GM12878 (cell line): ENCODE data around the gene TCL1B. TPM values are rescaled to one million over a fixed set of nuclear protein-coding genes. Genes with fewer than 3 reads are reported as not detected.

Source experiments
- ATAC-seq: fragments of 200-7000 bp; cut with Tn5 transposase; 3 replicates; pipeline ENCODE4 v1.9.1; 2020; ENCODE audit warnings: mild to moderate bottlenecking, moderate library complexity
- BruUV-seq: library from RNA; stranded (reverse); fragments of 400-500 nt; replicated peaks from 2 replicates; lab custom pipeline; 2021; lab: Mats Ljungman, UMichigan
- CTCF ChIA-PET: fragments of 300-600 bp; sonication (Branson Sonifier 250); formaldehyde crosslinking; extraction: SDS; loops from one replicate; lab custom pipeline; 2021; ENCODE audit warnings: inconsistent platforms; lab: Yijun Ruan, JAX
- POLR2A ChIA-PET: fragments of 350-600 bp; formaldehyde crosslinking; extraction: SDS; loops from one replicate; lab custom pipeline; 2021; ENCODE audit warnings: inconsistent platforms; lab: Charles Lee
- RAD21 ChIA-PET: fragments of 300-600 bp; sonication (Branson Sonifier 250); formaldehyde crosslinking; loops from one replicate; lab custom pipeline; 2023; ENCODE audit warnings: antibody characterized with exemption; ENCODE audit not compliant: unreplicated experiment; lab: Charles Lee
- SMC1A ChIA-PET: fragments of 300-600 bp; sonication (Branson Sonifier 250); formaldehyde crosslinking; loops from one replicate; lab custom pipeline; 2023; ENCODE audit not compliant: unreplicated experiment, uncharacterized antibody; lab: Charles Lee
- DNase-seq: peaks from one replicate; pipeline ENCODE4 v3.0.0-alpha.2; 2011; ENCODE audit warnings: low read depth, low spot score
- FAIRE-seq: peaks from 3 replicates; lab custom pipeline; 2011; peaks lifted over from hg19 to GRCh38; lab: Jason Lieb, UNC
- H2AFZ ChIP-seq: 2 replicates; pipeline ENCODE4 v1.6.0; 2011; ENCODE audit warnings: low read depth, low read length, control low read depth; ENCODE audit not compliant: control insufficient read depth
- H3K27ac ChIP-seq: 2 replicates; pipeline ENCODE4 v1.5.1; 2011; ENCODE audit warnings: control low read depth; ENCODE audit not compliant: control insufficient read depth, insufficient read depth
- H3K27me3 ChIP-seq, 2 experiments: replicated peaks in 1 of 2; 2 replicates each; pipeline versions ENCODE4 v1.6.0 to v1.6.1; 2011; ENCODE audit warnings: low read length in 1 of 2; ENCODE audit not compliant: control insufficient read depth in 2 of 2, insufficient read depth in 2 of 2
- H3K36me3 ChIP-seq, 2 experiments: 2 replicates each; pipeline ENCODE4 v1.5.1; 2011; ENCODE audit warnings: low read length in 1 of 2; ENCODE audit not compliant: control insufficient read depth in 2 of 2, insufficient read depth in 2 of 2
- H3K4me1 ChIP-seq: 2 replicates; pipeline ENCODE4 v1.6.1; 2011; ENCODE audit warnings: mild to moderate bottlenecking, low read length, moderate library complexity, mixed read lengths; ENCODE audit not compliant: control insufficient read depth, insufficient read depth
- H3K4me2 ChIP-seq: 2 replicates; pipeline ENCODE4 v1.6.0; 2011; ENCODE audit warnings: control low read depth; ENCODE audit not compliant: control insufficient read depth, insufficient read depth
- H3K4me3 ChIP-seq: fragments of 200-600 bp; sonication (generic); 2 replicates; pipeline ENCODE4 v1.5.1; 2016
- H3K79me2 ChIP-seq: 2 replicates; pipeline ENCODE4 v1.6.0; 2011; ENCODE audit warnings: low read length; ENCODE audit not compliant: control insufficient read depth, insufficient read depth
- H3K9ac ChIP-seq: 2 replicates; pipeline ENCODE4 v1.8.0; 2011; ENCODE audit warnings: low read length, control low read depth, mixed read lengths; ENCODE audit not compliant: control insufficient read depth, insufficient read depth
- H3K9me3 ChIP-seq: replicated peaks from 3 replicates; pipeline ENCODE4 v1.5.1; 2011; ENCODE audit warnings: mild to moderate bottlenecking, low read length; ENCODE audit not compliant: control insufficient read depth, insufficient read depth
- H4K20me1 ChIP-seq: 2 replicates; pipeline ENCODE4 v1.6.0; 2011; ENCODE audit not compliant: control insufficient read depth, insufficient read depth
- BRCA1 ChIP-seq: IDR thresholded peaks from 2 replicates; pipeline ENCODE4 v1.6.1; 2011; ENCODE audit warnings: low read depth, low read length, improper control_type of control experiment
- MTA2 ChIP-seq: fragments of 450-650 bp; IDR thresholded peaks from 2 replicates; pipeline ENCODE4 v1.6.1; 2016; ENCODE audit warnings: low read depth, mild to moderate bottlenecking, moderate library complexity
- POU2F2 ChIP-seq: IDR thresholded peaks from 3 replicates; pipeline ENCODE4 v1.6.1; 2011; ENCODE audit warnings: low read depth, mild to moderate bottlenecking, low read length, borderline replicate concordance
- RAD51 ChIP-seq: fragments of 450-650 bp; IDR thresholded peaks from 2 replicates; pipeline ENCODE4 v1.6.1; 2016; ENCODE audit warnings: moderate library complexity, mild to moderate bottlenecking, inconsistent platforms
- RELA ChIP-seq: fragments of 450-650 bp; IDR thresholded peaks from 2 replicates; pipeline ENCODE4 v1.8.0; 2014; ENCODE audit warnings: borderline replicate concordance; ENCODE audit not compliant: partially characterized antibody
- SIN3A ChIP-seq: IDR thresholded peaks from 2 replicates; pipeline ENCODE4 v1.6.1; 2012; ENCODE audit warnings: low read depth, low read length, improper control_type of control experiment
- SUPT20H ChIP-seq: IDR thresholded peaks from 2 replicates; pipeline ENCODE4 v1.6.1; 2011; ENCODE audit warnings: low read depth, mild to moderate bottlenecking, low read length, moderate library complexity, borderline replicate concordance; ENCODE audit not compliant: control insufficient read depth
- SUZ12 ChIP-seq: fragments of 200-600 bp; sonication (generic); IDR thresholded peaks from one replicate; pipeline ENCODE4 v1.6.1; 2018; ENCODE audit warnings: antibody characterized with exemption, mild to moderate bottlenecking; ENCODE audit not compliant: unreplicated experiment
- TCF7 ChIP-seq: IDR thresholded peaks from 2 replicates; pipeline ENCODE4 v1.6.1; 2014; ENCODE audit warnings: antibody characterized with exemption, borderline replicate concordance
- ZBTB11 ChIP-seq: fragments of 450-650 bp; formaldehyde crosslinking; IDR thresholded peaks from 2 replicates; pipeline ENCODE4 v1.5.0; 2022; ENCODE audit warnings: mild to moderate bottlenecking, missing genetic modification characterization
- ZNF24 ChIP-seq: fragments of 450-650 bp; IDR thresholded peaks from 2 replicates; pipeline ENCODE4 v1.6.1; 2017; ENCODE audit warnings: antibody characterized with exemption, mild to moderate bottlenecking
- ZNF274 ChIP-seq: IDR thresholded peaks from one replicate; pipeline ENCODE4 v1.8.0; 2011; ENCODE audit not compliant: insufficient read length, insufficient read depth
- WGBS: methylation state at CpG from one replicate; pipeline ENCODE4 v1.1.6; 2016; ENCODE audit warnings: low lambda C conversion rate; ENCODE audit not compliant: insufficient replicate concordance, insufficient coverage; ENCODE audit errors: missing lambda C conversion rate; 5-methylcytosine and 5-hydroxymethylcytosine counted together
- in situ Hi-C: fragments of 300-500 bp; cut with MboI; formaldehyde crosslinking; loops from 9 replicates; pipeline ENCODE4 v1.14.3; 2018; ENCODE audit warnings: mixed read lengths
- intact Hi-C: fragments of 100-400 bp; cut with micrococcal nuclease; formaldehyde crosslinking; loops from one replicate; pipeline ENCODE4 v1.14.2; 2022; ENCODE audit not compliant: unreplicated experiment
- polyA plus RNA-seq, 11 experiments: library from polyadenylated mRNA; depleted of rRNA in 4 of 11; unstranded in 6 of 11; stranded (reverse) in 5 of 11; fragments of >200 nt; fragmentation: Nextera tagmentation in 4 of 11; fragmentation: Illumina TruSeq in 1 of 11; extraction: Ambion mirVana in 4 of 11; extraction: Trizol in 1 of 11; gene quantifications; 1 replicate in 1 of 11; 2 replicates in 10 of 11; pipeline versions ENCODE4 v1.2.1 to v1.2.3, GENCODE V29; 2011 to 2016; ENCODE audit warnings: inconsistent platforms in 2 of 11, missing spikeins in 2 of 11, low read depth in 1 of 11
- total RNA-seq, 4 experiments: library from RNA; depleted of rRNA in 3 of 4; stranded (reverse); fragments of >200 nt in 3 of 4; fragmentation: Illumina TruSeq in 1 of 4; extraction: Trizol in 1 of 4; gene quantifications; 2 replicates each; pipeline versions ENCODE4 v1.2.1 to v1.2.3, GENCODE V29; 2013 to 2021
- TF ChIP-seq, protein P1 (sequence below): fragments of 450-650 bp; IDR thresholded peaks from 2 replicates; pipeline ENCODE4 v1.6.1; 2017; ENCODE audit warnings: mild to moderate bottlenecking, moderate library complexity

Gene TCL1B
- total and polyA plus RNA-seq, 10 of the 15 experiments (the other 5 are each of a cell fraction or from before 2014, with no cell fraction given): 0.10 to 0.18 (median 0.13) TPM; not detected in 6

- TF ChIP-seq, protein P1, sequence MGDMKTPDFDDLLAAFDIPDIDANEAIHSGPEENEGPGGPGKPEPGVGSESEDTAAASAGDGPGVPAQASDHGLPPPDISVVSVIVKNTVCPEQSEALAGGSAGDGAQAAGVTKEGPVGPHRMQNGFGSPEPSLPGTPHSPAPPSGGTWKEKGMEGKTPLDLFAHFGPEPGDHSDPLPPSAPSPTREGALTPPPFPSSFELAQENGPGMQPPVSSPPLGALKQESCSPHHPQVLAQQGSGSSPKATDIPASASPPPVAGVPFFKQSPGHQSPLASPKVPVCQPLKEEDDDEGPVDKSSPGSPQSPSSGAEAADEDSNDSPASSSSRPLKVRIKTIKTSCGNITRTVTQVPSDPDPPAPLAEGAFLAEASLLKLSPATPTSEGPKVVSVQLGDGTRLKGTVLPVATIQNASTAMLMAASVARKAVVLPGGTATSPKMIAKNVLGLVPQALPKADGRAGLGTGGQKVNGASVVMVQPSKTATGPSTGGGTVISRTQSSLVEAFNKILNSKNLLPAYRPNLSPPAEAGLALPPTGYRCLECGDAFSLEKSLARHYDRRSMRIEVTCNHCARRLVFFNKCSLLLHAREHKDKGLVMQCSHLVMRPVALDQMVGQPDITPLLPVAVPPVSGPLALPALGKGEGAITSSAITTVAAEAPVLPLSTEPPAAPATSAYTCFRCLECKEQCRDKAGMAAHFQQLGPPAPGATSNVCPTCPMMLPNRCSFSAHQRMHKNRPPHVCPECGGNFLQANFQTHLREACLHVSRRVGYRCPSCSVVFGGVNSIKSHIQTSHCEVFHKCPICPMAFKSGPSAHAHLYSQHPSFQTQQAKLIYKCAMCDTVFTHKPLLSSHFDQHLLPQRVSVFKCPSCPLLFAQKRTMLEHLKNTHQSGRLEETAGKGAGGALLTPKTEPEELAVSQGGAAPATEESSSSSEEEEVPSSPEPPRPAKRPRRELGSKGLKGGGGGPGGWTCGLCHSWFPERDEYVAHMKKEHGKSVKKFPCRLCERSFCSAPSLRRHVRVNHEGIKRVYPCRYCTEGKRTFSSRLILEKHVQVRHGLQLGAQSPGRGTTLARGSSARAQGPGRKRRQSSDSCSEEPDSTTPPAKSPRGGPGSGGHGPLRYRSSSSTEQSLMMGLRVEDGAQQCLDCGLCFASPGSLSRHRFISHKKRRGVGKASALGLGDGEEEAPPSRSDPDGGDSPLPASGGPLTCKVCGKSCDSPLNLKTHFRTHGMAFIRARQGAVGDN: no peak
- TF ChIP-seq, all 136 proteins: peak for 0
Observed at GRCh38 chr14:95647926-95648325, 38.3 kb upstream of the TCL1B start (continued).

DNA sequence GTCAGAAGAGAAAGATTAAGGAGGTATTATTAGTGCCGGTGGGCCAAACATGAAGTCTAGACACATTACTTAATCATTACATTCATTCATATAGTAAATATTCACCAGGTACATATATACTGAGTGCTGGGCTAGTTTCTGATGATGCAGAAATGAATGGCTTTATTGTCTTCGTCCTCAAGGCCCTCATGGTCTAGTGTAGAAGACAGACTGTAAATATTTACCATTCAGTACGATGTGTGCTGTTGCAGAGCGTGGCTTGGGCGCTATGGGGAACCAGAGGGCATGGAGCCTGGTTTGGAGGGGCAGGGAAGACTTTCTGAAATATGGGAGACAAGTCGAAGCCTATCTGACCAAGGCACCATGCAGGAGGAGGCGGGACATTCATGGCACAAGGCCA is 37.0 kb upstream of the TCL1B start:
- H3K27me3 ChIP-seq: no peaks in the 10 kb centered on the region
- no peak overlapping the region for H3K27ac ChIP-seq
- no peak overlapping the region for H2AFZ ChIP-seq
- SMC1A ChIA-PET: no interaction called here
- H3K4me1 ChIP-seq: peaks cover 17% of the 10 kb centered on the region
- no peaks in the 10 kb centered on the region; the same call in 2 of the 3 replicates for H3K9me3 ChIP-seq
- DNase-seq (no peak), FAIRE-seq (no peak), ATAC-seq (no peak)
- 78% methylated on average over 7 of the region's 7 CpGs for WGBS
- no peak overlapping the region for H3K9ac ChIP-seq
- RAD21 ChIA-PET: no interaction called here
- no peaks in the 10 kb centered on the region; a peak in 1 of 4 replicates for H3K36me3 ChIP-seq
- no peak overlapping the region for H3K4me2 ChIP-seq
- BruUV-seq: no TSS peak
- POLR2A ChIA-PET: no interaction called here
- CTCF ChIA-PET: interaction anchor here (1.2 kb wide), 1 partner anchor 9 kb away, joined by 3 read pairs; no protein-coding TSS in a partner anchor
- H3K79me2 ChIP-seq: no peaks in the 10 kb centered on the region
- intact Hi-C loops: no loop called here
- no peaks in the 10 kb centered on the region for H4K20me1 ChIP-seq
- TF ChIP-seq POU2F2 (no peak), ZNF24 (no peak), ZNF274 (no peak), SIN3A (no peak), RAD51 (no peak), SUZ12 (no peak), TCF7 (no peak), SUPT20H (no peak), ZBTB11 (CRISPR knock-in tag) (no peak), RELA (no peak), BRCA1 (no peak), MTA2 (no peak)
- no peak overlapping the region for H3K4me3 ChIP-seq
- in situ Hi-C loops: no loop called here
